BJ (cell line): ENCODE data around the gene NDUFA3. TPM values are rescaled to one million over a fixed set of nuclear protein-coding genes. Genes with fewer than 3 reads are reported as not detected.

ENCODE experiments used
- CTCF ChIA-PET: fragments of 350-600 bp; formaldehyde crosslinking; extraction: SDS; loops from one replicate; lab custom pipeline; 2021; ENCODE audit warnings: antibody characterized with exemption, inconsistent platforms; lab: Yijun Ruan, JAX
- POLR2A ChIA-PET: fragments of 300-600 bp; sonication (Branson Sonifier 250); formaldehyde crosslinking; extraction: SDS; loops from one replicate; lab custom pipeline; 2021; ENCODE audit warnings: antibody characterized with exemption; lab: Charles Lee
- DNase-seq: peaks from one replicate; pipeline ENCODE4 v3.0.0-alpha.2; 2011; ENCODE audit warnings: low read depth
- H3K27me3 ChIP-seq: 2 replicates; pipeline ENCODE4 v1.6.0; 2011; ENCODE audit warnings: low read length; ENCODE audit not compliant: control insufficient read depth, insufficient read depth
- H3K36me3 ChIP-seq: 2 replicates; pipeline ENCODE4 v1.5.1; 2011; ENCODE audit warnings: low read length; ENCODE audit not compliant: control insufficient read depth, insufficient read depth
- H3K4me3 ChIP-seq: 2 replicates; pipeline ENCODE4 v1.5.1; 2011; ENCODE audit warnings: low read depth, mild to moderate bottlenecking, control low read depth, low read length
- CTCF ChIP-seq: IDR thresholded peaks from 2 replicates; pipeline ENCODE4 v1.5.1; 2011; ENCODE audit warnings: low read depth, mild to moderate bottlenecking, control low read depth, inconsistent platforms, low read length, moderate library complexity; ENCODE audit not compliant: insufficient read depth
- polyA plus RNA-seq: library from polyadenylated mRNA; depleted of rRNA; stranded (reverse); fragments of >200 nt; gene quantifications from 2 replicates; pipeline ENCODE4 v1.2.3, GENCODE V29; 2011

Gene NDUFA3
- polyA plus RNA-seq, 1 experiment = 26.6 TPM

- Histone ChIP-seq H3K27me3 (no peaks in the 10 kb centered on the region), H3K36me3 (no peaks in the 10 kb centered on the region; the same call in none of the 2 replicates), H3K4me3 (no peak within 1 kb of the TSS)
- DNase-seq = no peak
- ChIA-PET CTCF (no interaction called here), POLR2A (no interaction called here)
- TF ChIP-seq CTCF = no peak
These were observed 2.1 kb upstream of the NDUFA3 start, which contains the start of gene OSCAR for GRCh38 chr19:54100561-54100960. Gene OSCAR, minus strand, starts transcription at chr19:54100803. Its CDS starts 11 bp downstream, at chr19:54100792.

- no peaks in the 10 kb centered on the region for H3K27me3 ChIP-seq
- H3K36me3 ChIP-seq = peaks cover 24% of the 10 kb centered on the region
- no peak for TF ChIP-seq CTCF
- H3K4me3 ChIP-seq = no peak overlapping the region
- DNase-seq = no peak
- CTCF ChIA-PET = no interaction called here
- POLR2A ChIA-PET = no interaction called here
These were observed 2.5 kb downstream of the NDUFA3 start for GRCh38 chr19:54104998-54105715.

- ChIA-PET CTCF (no interaction called here), POLR2A (no interaction called here)
- Histone ChIP-seq H3K36me3 (peaks cover 26% of the 10 kb centered on the region), H3K27me3 (no peaks in the 10 kb centered on the region), H3K4me3 (no peak overlapping the region)
- no peak for TF ChIP-seq CTCF
- DNase-seq = no peak
These were observed 3.1 kb downstream of the NDUFA3 start for GRCh38 chr19:54105796-54106195.

GRCh38 chr19:54106716-54107115 is 4.1 kb downstream of the NDUFA3 start:
- DNase-seq = no peak
- CTCF ChIA-PET = interaction anchor here (1.6 kb wide), 1 partner anchor 10 kb away, joined by 4 read pairs; no protein-coding TSS in a partner anchor
- peaks cover 28% of the 10 kb centered on the region for H3K36me3 ChIP-seq
- POLR2A ChIA-PET = no interaction called here
- H3K27me3 ChIP-seq = no peaks in the 10 kb centered on the region
- no peak for TF ChIP-seq CTCF
- no peak overlapping the region for H3K4me3 ChIP-seq

- Histone ChIP-seq H3K36me3 (peaks cover 28% of the 10 kb centered on the region), H3K4me3 (no peak overlapping the region), H3K27me3 (no peaks in the 10 kb centered on the region)
- ChIA-PET CTCF (no interaction called here), POLR2A (no interaction called here)
- TF ChIP-seq CTCF = no peak
- DNase-seq = no peak
These were observed 5.3 kb downstream of the NDUFA3 start for GRCh38 chr19:54107876-54108490.
